Measurements from ENCODE around the gene STAT2.

GRCh38 chr12:56332512-56333196 lies 27.3 kb downstream of the STAT2 start:
- TF ChIP-seq CTCF (conservative IDR thresholded peaks at IDR 0.05), result no peak
- TF ChIP-seq EZH2 (IDR thresholded peaks at IDR 0.05; ENCODE audit: low read depth), result no peak

Measured in PC-9 (cell line).